GM18505 (cell line): ENCODE measurements around the gene RTF1.
"Not testable (repeated sequence)": the region's sequence is repeated elsewhere in the genome, so short reads cannot be mapped to it uniquely, and the experiment has no call there.

ENCODE experiments used
- ATAC-seq: cut with Tn5 transposase; IDR thresholded peaks from one replicate; pipeline ENCODE4 v1.9.1; 2021; ENCODE audit not compliant: unreplicated experiment
- POLR2A ChIP-seq: IDR thresholded peaks from 4 replicates; pipeline ENCODE4 v1.6.1; 2011; ENCODE audit warnings: borderline replicate concordance; ENCODE audit not compliant: insufficient read depth, insufficient read length; ENCODE audit errors: extremely low read depth

The RTF1 gene

DNA sequence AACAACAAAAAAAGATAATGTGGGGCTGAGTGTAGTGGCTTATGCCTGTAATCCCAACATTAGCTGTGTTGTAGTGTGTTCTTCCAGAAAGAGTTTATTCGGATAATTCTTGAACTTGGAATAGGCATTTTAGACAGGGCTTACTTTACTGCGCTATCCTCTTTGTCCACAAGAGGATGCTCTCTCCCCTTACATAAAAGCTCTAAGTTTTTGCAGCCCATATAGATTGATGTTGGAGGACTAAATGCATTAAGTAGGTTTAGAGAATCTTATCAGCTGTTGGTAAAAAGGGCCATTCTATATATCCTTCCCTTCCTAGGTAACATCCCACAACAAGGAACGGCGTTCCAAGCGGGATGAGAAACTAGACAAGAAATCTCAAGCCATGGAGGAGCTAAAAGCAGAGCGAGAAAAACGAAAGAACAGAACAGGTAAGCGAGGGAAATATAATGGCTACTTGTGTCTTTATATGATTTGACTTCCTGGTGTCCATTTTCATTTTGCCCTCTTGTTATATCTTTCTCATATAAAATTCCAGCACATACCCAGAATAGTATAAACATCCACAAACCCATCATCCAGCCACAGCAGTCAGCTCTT lies 49.0 kb downstream of the RTF1 start:
- no peak for ATAC-seq
- TF ChIP-seq POLR2A, result no peak

DNA sequence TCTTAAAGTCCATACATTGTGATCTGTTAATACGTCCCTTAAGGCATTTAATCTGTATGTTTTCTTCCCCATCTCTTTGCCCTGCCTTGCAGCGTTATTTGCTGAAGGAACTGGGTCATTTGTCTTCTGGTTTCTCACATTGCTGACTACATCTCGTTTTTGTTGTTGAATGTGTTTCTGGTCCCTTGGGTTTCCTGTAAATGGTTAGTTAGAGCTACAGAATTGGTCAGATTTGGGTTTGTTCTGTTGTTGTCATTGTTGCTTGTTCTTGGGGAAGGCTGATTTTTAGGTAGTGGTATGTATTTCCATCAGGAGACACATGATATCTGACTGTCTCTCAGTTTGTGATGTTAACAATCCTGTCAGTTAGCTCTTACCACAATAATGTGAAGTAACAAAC lies 49.8 kb downstream of the RTF1 start:
- no peak for TF ChIP-seq POLR2A
- ATAC-seq, result no peak

DNA sequence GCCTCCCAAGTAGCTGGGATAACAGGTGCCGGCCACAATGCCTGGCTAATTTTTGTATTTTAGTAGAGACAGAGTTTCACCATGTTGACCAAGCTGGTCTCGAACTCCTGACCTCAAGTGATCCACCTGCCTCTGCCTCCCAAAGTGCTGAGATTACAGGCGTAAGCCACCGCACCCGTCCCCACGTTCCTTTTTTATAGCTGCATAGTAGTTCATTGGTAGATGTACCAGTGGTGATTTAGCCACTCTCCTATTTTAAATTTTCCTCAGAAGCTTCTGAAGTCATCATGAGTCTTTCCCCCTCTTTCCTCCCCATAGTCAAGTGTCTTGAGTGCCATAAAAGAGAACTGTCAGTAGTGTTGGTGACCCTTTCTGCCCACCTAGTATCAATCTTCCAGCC lies 52.7 kb downstream of the RTF1 start:
- ATAC-seq, result not testable (repeated sequence)

DNA sequence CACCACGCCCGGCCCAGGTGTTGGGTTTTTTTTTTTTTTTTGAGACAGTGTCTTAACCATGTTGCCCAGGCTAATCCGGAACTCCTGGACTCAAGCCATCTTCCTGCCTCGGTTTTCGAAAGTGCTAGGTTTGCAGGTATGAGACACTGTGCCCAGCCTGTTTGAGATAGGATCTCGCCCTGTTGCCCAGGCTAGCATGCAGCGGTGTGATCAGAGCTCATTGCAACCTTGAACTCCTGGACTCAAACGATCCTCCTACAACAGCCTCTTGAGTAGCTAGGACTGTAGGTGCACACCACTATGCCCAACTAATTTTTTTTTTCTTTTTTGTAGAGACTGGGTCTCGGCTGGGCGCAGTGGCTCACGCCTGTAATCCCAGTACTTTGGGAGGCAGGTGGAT lies 56.5 kb downstream of the RTF1 start:
- TF ChIP-seq POLR2A, result no peak
- ATAC-seq, result no peak

DNA sequence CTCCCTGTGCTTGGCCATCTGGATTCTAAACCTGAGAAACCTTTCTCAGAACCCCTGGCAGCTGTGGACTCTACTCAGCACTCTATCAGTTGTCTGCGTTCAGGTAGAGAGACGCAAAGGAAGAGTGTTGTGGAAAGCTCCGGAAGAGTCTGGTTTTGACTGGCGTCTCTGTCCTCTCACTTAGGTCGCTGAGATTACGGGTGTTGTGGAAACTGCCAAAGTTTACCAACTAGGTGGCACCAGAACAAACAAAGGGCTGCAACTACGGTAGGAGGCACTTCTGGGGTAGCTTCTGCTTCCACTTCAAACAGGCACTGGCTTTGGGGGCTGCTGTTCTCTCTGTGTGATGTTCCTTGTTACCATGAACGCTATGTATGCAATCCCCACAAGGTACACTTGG lies 57.5 kb downstream of the RTF1 start:
- no peak for TF ChIP-seq POLR2A
- ATAC-seq, result no peak

DNA sequence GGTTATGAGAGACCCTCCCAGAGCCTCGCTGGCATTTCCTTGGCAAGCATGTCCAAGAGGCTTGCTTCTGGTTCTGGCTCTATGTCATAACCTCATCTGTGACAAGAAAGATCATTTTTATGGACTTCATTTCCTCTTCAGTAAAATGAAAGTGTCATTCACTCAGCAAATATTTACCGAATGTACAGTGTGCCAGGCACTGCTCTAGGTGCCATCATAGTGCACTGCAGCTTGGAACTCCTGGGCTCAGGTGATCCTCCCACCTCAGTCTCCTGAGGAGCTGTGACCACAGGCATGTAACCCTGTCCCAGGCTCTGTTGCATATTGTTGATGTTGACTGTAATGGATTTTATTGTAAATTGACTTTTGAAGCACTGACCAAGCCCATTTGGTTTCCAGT lies 58.0 kb downstream of the RTF1 start:
- no peak for ATAC-seq
- no peak for TF ChIP-seq POLR2A

DNA sequence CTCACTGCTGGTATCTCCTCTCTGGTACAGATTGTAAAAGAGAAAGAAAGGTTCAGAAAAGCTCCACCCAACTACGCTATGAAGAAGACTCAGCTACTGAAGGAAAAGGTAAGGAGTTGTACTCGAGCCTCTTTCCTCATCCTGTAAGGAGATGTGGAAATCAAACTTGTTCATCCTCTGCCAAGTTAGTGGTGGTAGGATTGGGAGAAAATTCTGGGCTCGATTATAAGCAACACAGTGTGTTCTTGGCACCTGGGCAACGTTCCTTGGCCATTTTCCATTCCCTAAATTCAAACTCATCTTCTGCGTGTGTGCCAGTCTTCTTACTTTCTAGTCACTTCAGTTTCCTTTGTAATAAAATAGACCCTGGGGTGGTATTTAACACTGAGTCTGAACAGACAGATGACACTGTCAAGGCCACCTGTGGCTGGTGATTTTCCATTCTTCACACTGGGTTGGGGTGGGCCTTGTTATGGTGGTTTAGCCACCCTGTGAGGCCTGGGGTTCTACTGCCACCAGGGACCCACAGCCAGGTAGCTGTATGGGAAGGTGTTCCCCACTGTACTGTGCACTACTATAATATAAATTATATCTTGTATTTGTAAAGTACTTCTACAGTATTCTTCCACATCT lies 59.6 kb downstream of the RTF1 start:
- no peak for ATAC-seq
- no peak for TF ChIP-seq POLR2A

DNA sequence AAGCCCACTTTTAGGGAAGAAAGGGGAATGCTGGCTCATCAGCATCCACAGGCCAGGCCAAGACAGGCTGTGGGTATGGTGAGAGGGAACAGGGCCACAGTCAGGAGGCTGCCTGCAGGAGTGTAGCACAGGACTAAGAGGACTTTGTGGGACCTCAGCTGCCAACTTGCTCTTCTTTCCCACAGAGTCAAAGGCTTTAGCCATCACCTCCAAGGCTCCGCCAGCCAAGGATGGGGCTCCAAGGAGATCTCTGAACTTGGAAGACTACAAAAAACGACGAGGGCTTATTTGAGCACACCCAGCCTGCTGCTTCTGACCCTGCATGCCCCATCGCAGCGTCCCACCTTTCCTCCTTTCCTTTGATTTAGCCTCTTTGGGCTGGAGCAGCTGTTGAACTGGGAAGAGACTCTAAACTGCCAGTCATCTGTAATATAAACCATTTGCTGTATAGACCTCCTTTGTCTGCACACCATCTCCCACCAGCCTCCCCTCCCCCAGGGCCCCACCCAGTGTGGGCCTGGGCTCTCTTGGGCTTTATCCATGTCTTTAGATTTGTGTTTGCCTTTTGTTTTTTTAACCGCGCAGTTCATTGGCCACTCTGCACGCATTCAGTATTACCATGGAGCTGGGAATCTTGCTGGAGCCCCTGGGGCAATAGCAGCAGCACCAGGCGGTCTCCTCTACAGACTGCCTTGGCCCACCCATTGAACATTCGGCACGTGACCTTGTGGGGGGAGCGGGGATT lies 63.7 kb downstream of the RTF1 start:
- TF ChIP-seq POLR2A, result no peak
- no peak for ATAC-seq

DNA sequence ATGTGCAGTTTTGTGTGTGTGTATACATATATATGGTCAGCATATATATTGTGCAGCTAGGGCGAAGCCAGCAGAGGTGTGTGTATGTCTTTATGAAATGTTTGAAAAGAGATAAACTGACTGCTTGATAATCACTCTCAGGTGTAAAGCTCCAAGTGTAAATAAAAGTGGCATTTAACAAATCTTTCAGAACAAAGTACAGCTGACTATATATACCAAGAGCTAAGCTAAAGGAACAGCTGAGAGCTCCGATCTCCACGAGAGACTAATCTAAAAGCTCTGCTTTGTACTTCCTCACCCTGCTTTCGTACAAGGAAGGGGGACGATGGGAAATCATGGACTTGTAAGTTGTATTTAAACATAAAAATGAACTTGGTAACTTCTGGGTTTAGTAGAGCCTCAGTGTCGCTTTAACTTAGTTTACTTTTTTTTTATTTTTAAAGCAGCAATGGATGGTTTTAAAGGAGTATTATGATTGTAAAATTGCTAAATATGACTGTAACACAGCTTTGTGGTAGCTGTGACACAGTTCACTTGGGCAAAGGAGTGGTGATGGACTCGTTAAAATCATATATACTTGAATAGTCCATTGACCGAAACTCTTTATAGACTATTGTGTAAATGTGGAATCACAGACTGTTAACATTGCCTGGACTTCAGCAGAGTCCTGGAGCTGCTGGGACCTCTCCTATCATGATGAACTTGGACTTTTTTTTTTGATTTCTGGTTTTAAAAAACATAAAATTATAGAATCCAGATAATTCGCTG lies 65.4 kb downstream of the RTF1 start:
- no peak for TF ChIP-seq POLR2A
- ATAC-seq, result no peak

DNA sequence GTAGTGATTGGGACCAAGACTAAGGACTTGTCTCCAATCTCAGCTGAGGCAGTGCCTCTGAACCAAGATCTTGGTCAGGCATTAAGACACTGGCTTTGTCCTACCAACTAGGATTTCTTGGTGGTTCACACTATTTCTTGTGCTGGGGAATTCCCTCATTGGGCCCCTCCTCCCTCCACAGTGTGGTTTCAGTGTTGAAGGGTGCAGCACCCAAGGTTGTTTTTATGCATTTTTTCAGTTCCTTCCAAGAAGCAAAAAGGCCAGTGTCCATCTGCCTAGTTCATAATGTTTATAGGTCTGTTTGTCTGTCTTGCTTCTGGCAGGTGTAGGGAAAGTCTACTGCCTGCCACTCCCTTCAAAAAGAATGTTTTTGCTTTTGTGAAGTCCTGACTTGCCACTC lies 66.2 kb downstream of the RTF1 start:
- ATAC-seq, result peak; percentile 66
- no peak for TF ChIP-seq POLR2A

DNA sequence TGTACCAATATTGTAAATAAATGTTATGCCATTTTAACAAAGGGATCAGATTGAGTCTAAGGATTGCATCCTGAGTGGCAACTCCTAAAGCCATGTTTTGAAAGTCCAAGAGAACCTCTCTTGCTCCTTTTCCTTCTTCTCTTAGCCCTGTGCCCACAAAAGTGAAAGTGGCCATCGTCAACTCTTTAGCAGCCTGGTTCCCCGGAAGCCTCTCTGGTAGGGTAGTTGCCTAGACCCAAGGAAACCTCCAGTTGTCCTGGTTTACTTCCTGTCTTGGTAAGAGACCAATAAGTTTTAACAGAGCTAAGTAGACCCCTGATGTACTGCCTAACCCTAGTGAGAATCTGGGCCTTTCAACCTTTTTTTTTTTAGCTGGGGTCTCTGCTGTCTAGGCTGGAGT lies 66.6 kb downstream of the RTF1 start:
- no peak for ATAC-seq
- TF ChIP-seq POLR2A, result no peak

DNA sequence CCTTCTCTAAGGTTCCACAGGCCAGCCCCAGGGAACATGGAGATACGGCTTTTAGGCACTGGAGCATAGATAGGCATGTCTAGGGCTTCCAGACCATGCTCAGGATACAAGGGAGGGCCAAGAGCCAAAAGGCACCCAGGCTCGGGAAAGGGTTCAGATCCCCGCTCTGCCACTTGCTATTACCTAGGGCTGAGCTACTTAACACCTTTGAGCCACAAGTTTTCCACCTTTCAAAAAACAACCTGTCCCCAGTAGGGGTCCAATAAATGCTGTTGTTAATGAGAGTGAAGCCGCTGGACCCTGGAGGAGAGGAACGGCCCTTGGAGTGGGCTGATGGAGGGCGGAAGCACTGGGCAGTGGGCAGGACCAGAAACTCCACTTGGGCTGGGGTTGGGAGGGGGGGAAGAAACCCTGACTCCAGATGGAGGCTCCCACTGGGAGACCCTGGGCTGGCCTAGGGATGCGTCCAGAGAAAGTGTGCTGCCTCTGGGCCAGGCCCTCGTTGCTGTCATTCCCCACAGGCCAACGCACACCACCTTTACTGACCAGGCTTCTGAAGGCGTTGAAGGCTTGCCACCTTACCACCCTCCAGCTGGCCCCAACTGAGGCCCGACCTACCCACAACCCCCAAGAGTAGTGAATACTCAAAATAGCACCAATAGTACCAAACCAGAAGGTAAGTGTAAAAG lies 68.2 kb downstream of the RTF1 start:
- TF ChIP-seq POLR2A, result no peak

DNA sequence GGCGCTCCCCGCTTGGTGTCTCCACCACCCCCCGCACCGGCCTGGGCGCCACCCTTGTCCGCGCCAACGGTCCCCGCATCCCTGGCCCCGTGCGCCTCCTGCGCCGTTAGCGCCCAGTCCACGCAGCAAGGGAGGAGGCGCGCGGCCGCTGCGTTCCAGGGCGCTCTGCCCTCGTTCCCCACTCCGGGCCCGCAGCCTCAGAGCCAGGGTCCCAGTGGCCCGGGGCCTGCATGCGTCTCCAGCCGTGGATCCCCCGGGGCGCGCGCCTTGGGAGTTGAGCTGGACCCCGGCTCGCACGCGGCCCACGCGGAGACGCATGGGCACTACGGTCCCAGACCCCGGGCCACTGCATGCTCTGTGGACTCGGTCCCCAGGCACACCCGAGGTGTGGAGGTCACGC lies 69.4 kb downstream of the RTF1 start:
- no peak for TF ChIP-seq POLR2A
- ATAC-seq, result no peak

More for the DNA sequence above, 68.2 kb downstream of the RTF1 start:
- ATAC-seq, result no peak

DNA sequence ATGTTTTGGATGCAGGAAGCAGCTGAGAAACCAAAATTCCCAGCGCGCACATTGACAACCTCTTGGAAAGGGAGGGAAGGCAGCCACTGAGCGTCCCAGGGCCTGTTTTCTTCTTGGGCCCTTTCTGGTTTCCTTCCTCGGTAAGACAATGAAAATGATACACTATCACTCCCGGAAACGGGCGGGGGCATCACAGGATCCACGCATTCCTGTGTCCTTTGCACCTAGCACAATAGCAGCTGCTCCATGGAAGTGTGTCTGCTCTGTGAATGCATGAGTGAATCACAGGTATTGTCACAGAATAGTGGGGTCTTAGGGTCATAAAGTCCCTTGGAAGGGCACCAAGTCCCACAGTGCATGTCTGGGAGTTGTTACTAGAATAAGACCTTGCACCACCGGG lies 70.5 kb downstream of the RTF1 start:
- no peak for TF ChIP-seq POLR2A
- no peak for ATAC-seq

DNA sequence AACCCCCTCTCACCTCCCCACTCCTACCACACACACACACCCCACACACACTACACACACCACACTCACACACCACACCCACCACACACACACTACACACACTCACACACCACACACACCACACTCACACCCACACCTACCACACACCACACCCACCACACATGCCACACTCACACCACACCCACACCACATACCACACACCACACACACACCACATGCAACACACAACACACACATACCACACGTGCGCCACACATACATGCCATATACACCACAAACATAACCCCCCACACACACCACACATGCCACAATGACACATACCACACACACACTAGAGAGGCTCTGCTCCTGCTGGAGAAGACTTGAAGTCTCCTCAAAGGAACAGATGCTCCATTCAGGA lies 70.9 kb downstream of the RTF1 start:
- no peak for TF ChIP-seq POLR2A
- no peak for ATAC-seq
